ENCODE results near the gene ARHGEF11. TPM values are rescaled to one million over a fixed set of nuclear protein-coding genes. Genes with fewer than 3 reads are reported as not detected.

ARHGEF11 gene
- total and polyA plus RNA-seq, 4 donors = 5.8 to 23.7 (median 9.8) TPM

DNA sequence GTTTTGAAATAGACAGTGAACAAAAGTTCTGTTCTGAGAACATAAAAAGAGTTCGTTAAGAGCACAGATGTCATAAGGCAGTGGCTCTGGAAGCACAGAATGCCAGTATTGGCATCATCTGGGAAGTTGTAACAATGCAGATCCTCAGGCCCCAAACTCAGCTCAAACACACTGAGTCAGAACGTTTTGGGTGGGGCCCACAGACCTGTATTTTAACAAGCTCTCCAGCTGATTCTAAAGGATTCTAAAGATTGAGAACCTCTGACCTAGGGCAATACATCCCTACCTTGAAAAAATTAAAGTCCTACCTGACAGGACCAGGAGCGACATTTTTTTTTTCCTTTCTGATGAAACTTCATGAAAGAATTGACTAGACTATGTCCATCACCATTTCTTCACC is 13.2 kb downstream of the ARHGEF11 start:
- H3K4me3 ChIP-seq (ENCODE audit: low read depth in 1 of 3, low read length in 3 of 3) = no peak overlapping the region
- H3K4me1 ChIP-seq (ENCODE audit: control insufficient read depth in 4 of 4, insufficient read depth in 4 of 4, low read length in 3 of 4) = no peaks in the 10 kb centered on the region
- H3K27ac ChIP-seq (ENCODE audit: low read depth in 1 of 2, low read length in 2 of 2) = no peak overlapping the region
- no peaks in the 10 kb centered on the region for H3K9me3 ChIP-seq (ENCODE audit: control insufficient read depth in 4 of 4, low read length in 3 of 4)
- peaks cover 0 to 1% (median 0%) of the 10 kb centered on the region in 4 donors for H3K36me3 ChIP-seq (ENCODE audit: control insufficient read depth in 4 of 4, insufficient read depth in 3 of 4, low read depth in 1 of 4, low read length in 3 of 4)
- no peak overlapping the region for H3K9ac ChIP-seq (ENCODE audit: low read depth in 1 of 2, low read length in 2 of 2)
- 84% methylated on average over 3 of the region's 3 CpGs for WGBS
- no peaks in the 10 kb centered on the region for H3K27me3 ChIP-seq (ENCODE audit: control insufficient read depth in 4 of 4, insufficient read depth in 4 of 4, low read length in 3 of 4)
- no peak for DNase-seq (ENCODE audit: low spot score)
- TF ChIP-seq, protein P1, sequence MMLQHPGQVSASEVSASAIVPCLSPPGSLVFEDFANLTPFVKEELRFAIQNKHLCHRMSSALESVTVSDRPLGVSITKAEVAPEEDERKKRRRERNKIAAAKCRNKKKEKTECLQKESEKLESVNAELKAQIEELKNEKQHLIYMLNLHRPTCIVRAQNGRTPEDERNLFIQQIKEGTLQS (IDR thresholded peaks at IDR 0.05) = no peak
- TF ChIP-seq EGR1 (IDR thresholded peaks at IDR 0.05; ENCODE audit: low read depth in 2 of 2) (no peak), HNF4A (conservative IDR thresholded peaks at IDR 0.05) (no peak), RXRA (IDR thresholded peaks at IDR 0.05) (no peak), RAD21 (IDR thresholded peaks at IDR 0.05) (no peak)
- TF ChIP-seq, protein P2, sequence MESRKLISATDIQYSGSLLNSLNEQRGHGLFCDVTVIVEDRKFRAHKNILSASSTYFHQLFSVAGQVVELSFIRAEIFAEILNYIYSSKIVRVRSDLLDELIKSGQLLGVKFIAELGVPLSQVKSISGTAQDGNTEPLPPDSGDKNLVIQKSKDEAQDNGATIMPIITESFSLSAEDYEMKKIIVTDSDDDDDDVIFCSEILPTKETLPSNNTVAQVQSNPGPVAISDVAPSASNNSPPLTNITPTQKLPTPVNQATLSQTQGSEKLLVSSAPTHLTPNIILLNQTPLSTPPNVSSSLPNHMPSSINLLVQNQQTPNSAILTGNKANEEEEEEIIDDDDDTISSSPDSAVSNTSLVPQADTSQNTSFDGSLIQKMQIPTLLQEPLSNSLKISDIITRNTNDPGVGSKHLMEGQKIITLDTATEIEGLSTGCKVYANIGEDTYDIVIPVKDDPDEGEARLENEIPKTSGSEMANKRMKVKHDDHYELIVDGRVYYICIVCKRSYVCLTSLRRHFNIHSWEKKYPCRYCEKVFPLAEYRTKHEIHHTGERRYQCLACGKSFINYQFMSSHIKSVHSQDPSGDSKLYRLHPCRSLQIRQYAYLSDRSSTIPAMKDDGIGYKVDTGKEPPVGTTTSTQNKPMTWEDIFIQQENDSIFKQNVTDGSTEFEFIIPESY (IDR thresholded peaks at IDR 0.05) = no peak

DNA sequence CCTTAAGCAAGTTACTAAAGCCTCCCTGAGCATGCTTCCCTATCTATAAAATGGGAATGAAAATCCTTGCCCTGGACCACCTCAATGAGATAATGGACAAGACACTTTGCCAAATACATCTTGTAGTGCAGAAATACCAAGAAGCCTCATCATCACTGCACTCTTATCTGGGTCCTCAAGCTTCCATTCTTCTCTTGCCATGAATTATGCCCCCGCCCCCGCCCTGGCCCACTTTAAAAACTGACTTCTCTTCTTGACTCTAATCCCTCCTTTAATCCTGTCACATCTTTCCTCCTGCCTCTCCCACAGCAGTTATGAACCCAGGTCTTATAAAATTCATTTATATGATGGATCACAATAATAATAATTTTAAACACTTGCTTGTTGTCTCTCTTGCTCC is 14.8 kb downstream of the ARHGEF11 start:
- Histone ChIP-seq H3K27me3 (ENCODE audit: control insufficient read depth in 4 of 4, insufficient read depth in 4 of 4, low read length in 3 of 4) (no peaks in the 10 kb centered on the region), H3K36me3 (ENCODE audit: control insufficient read depth in 4 of 4, insufficient read depth in 3 of 4, low read depth in 1 of 4, low read length in 3 of 4) (no peaks in the 10 kb centered on the region), H3K9ac (ENCODE audit: low read depth in 1 of 2, low read length in 2 of 2) (no peak overlapping the region), H3K4me1 (ENCODE audit: control insufficient read depth in 4 of 4, insufficient read depth in 4 of 4, low read length in 3 of 4) (peaks cover 0 to 4% (median under 1%) of the 10 kb centered on the region in 4 donors), H3K27ac (ENCODE audit: low read depth in 1 of 2, low read length in 2 of 2) (no peak overlapping the region), H3K4me3 (ENCODE audit: low read depth in 1 of 3, low read length in 3 of 3) (no peak overlapping the region), H3K9me3 (ENCODE audit: control insufficient read depth in 4 of 4, low read length in 3 of 4) (no peaks in the 10 kb centered on the region)
- no peak for DNase-seq (ENCODE audit: low spot score)
- WGBS = over 99% methylated on average over 2 of the region's 2 CpGs
- no peak for TF ChIP-seq SP1 (IDR thresholded peaks at IDR 0.05)
- no peak for TF ChIP-seq FOXA1 (IDR thresholded peaks at IDR 0.05)

DNA sequence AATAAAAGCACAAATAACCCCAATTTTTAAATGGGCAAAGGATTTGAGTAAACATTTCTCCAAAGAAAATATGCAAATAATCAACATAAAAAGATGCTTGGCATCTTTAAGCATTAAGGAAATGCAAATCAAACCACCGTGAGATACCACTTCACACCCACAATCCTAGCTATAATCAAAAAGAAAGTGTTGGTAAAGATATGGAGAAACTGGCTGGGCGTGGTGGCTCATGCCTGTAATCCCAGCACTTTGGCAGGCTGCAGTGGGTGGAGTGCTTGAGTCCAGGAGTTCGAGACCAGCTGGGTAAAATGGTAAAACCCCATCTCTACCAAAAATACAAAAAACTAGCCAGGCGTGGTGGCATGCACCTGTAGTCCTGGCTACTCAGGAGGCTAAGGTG is 16.9 kb downstream of the ARHGEF11 start:
- H3K4me3 ChIP-seq (ENCODE audit: low read depth in 1 of 3, low read length in 3 of 3) = no peak overlapping the region
- TF ChIP-seq, protein P3, sequence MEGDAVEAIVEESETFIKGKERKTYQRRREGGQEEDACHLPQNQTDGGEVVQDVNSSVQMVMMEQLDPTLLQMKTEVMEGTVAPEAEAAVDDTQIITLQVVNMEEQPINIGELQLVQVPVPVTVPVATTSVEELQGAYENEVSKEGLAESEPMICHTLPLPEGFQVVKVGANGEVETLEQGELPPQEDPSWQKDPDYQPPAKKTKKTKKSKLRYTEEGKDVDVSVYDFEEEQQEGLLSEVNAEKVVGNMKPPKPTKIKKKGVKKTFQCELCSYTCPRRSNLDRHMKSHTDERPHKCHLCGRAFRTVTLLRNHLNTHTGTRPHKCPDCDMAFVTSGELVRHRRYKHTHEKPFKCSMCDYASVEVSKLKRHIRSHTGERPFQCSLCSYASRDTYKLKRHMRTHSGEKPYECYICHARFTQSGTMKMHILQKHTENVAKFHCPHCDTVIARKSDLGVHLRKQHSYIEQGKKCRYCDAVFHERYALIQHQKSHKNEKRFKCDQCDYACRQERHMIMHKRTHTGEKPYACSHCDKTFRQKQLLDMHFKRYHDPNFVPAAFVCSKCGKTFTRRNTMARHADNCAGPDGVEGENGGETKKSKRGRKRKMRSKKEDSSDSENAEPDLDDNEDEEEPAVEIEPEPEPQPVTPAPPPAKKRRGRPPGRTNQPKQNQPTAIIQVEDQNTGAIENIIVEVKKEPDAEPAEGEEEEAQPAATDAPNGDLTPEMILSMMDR (IDR thresholded peaks at IDR 0.05; ENCODE audit: low read depth, low read length, missing input control) = no peak
- TF ChIP-seq, protein P2 (IDR thresholded peaks at IDR 0.05) = no peak
- no peak for TF ChIP-seq NR2F2 (IDR thresholded peaks at IDR 0.05)
- no peak for TF ChIP-seq JUND (IDR thresholded peaks at IDR 0.05)
- no peak for TF ChIP-seq FOXA1 (IDR thresholded peaks at IDR 0.05)
- no peak for TF ChIP-seq RXRA (IDR thresholded peaks at IDR 0.05)
- TF ChIP-seq RAD21 (IDR thresholded peaks at IDR 0.05) = no peak
- no peak for TF ChIP-seq HNF4A (conservative IDR thresholded peaks at IDR 0.05)
- TF ChIP-seq, protein P4, sequence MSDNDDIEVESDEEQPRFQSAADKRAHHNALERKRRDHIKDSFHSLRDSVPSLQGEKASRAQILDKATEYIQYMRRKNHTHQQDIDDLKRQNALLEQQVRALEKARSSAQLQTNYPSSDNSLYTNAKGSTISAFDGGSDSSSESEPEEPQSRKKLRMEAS (IDR thresholded peaks at IDR 0.05) = no peak
- TF ChIP-seq SP1 (IDR thresholded peaks at IDR 0.05) = no peak
- TF ChIP-seq, protein P1 (IDR thresholded peaks at IDR 0.05) = no peak
- no peak for TF ChIP-seq HNF4G (IDR thresholded peaks at IDR 0.05)
- TF ChIP-seq YY1 (IDR thresholded peaks at IDR 0.05) = no peak
- no peak for TF ChIP-seq FOXA2 (IDR thresholded peaks at IDR 0.05)
- TF ChIP-seq EGR1 (IDR thresholded peaks at IDR 0.05; ENCODE audit: low read depth in 2 of 2) = no peak
- TF ChIP-seq, protein P5, sequence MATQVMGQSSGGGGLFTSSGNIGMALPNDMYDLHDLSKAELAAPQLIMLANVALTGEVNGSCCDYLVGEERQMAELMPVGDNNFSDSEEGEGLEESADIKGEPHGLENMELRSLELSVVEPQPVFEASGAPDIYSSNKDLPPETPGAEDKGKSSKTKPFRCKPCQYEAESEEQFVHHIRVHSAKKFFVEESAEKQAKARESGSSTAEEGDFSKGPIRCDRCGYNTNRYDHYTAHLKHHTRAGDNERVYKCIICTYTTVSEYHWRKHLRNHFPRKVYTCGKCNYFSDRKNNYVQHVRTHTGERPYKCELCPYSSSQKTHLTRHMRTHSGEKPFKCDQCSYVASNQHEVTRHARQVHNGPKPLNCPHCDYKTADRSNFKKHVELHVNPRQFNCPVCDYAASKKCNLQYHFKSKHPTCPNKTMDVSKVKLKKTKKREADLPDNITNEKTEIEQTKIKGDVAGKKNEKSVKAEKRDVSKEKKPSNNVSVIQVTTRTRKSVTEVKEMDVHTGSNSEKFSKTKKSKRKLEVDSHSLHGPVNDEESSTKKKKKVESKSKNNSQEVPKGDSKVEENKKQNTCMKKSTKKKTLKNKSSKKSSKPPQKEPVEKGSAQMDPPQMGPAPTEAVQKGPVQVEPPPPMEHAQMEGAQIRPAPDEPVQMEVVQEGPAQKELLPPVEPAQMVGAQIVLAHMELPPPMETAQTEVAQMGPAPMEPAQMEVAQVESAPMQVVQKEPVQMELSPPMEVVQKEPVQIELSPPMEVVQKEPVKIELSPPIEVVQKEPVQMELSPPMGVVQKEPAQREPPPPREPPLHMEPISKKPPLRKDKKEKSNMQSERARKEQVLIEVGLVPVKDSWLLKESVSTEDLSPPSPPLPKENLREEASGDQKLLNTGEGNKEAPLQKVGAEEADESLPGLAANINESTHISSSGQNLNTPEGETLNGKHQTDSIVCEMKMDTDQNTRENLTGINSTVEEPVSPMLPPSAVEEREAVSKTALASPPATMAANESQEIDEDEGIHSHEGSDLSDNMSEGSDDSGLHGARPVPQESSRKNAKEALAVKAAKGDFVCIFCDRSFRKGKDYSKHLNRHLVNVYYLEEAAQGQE (IDR thresholded peaks at IDR 0.05) = no peak
- no peak for TF ChIP-seq TAF1 (conservative IDR thresholded peaks at IDR 0.05)
- no peak for TF ChIP-seq GABPA (IDR thresholded peaks at IDR 0.05 in 1 of 2, conservative IDR thresholded peaks at IDR 0.05 in 1 of 2)
- no peak overlapping the region for H3K9ac ChIP-seq (ENCODE audit: low read depth in 1 of 2, low read length in 2 of 2)
- H3K27me3 ChIP-seq (ENCODE audit: control insufficient read depth in 4 of 4, insufficient read depth in 4 of 4, low read length in 3 of 4) = no peaks in the 10 kb centered on the region
- no peak for DNase-seq (ENCODE audit: low spot score)
- no peak overlapping the region for H3K27ac ChIP-seq (ENCODE audit: low read depth in 1 of 2, low read length in 2 of 2)
- H3K36me3 ChIP-seq (ENCODE audit: control insufficient read depth in 4 of 4, insufficient read depth in 3 of 4, low read depth in 1 of 4, low read length in 3 of 4) = no peaks in the 10 kb centered on the region
- no peaks in the 10 kb centered on the region for H3K9me3 ChIP-seq (ENCODE audit: control insufficient read depth in 4 of 4, low read length in 3 of 4)
- peaks cover 0 to 6% (median 2%) of the 10 kb centered on the region in 4 donors for H3K4me1 ChIP-seq (ENCODE audit: control insufficient read depth in 4 of 4, insufficient read depth in 4 of 4, low read length in 3 of 4)
- 93% methylated on average over 4 of the region's 4 CpGs for WGBS
